ENCODE results near the gene NKD1. TPM values are rescaled to one million over a fixed set of nuclear protein-coding genes. Genes with fewer than 3 reads are reported as not detected.

NKD1 gene
- polyA plus RNA-seq, 1 donor = 11.8 TPM

- DNase-seq = no peak
Measured at GRCh38 chr16:50537533-50538290, 10.5 kb upstream of the NKD1 start.

GRCh38 chr16:50538411-50539052 is 9.7 kb upstream of the NKD1 start:
- no peak for DNase-seq

- no peak for DNase-seq
Measured at GRCh38 chr16:50539053-50539695, 9.0 kb upstream of the NKD1 start.

- DNase-seq = no peak
Measured at GRCh38 chr16:50539822-50540710, 8.1 kb upstream of the NKD1 start.

GRCh38 chr16:50540711-50541007 is 7.5 kb upstream of the NKD1 start:
- DNase-seq = no peak

- DNase-seq = no peak
Measured at GRCh38 chr16:50542703-50543102, 5.5 kb upstream of the NKD1 start.

GRCh38 chr16:50546125-50546524 is 2.1 kb upstream of the NKD1 start:
- no peak for DNase-seq

- DNase-seq = peak; percentile 44
Measured at GRCh38 chr16:50547340-50548124, 664 bp upstream of the NKD1 start.

- no peak for DNase-seq
Measured at GRCh38 chr16:50548909-50549560, 839 bp downstream of the NKD1 start.

- DNase-seq = no peak
Measured at GRCh38 chr16:50549561-50549915, 1.3 kb downstream of the NKD1 start.

GRCh38 chr16:50550035-50550434 is 1.8 kb downstream of the NKD1 start:
- no peak for DNase-seq

- no peak for DNase-seq
Measured at GRCh38 chr16:50550866-50551641, 2.9 kb downstream of the NKD1 start.

GRCh38 chr16:50552476-50553101 is 4.4 kb downstream of the NKD1 start:
- no peak for DNase-seq

GRCh38 chr16:50553182-50553710 is 5.0 kb downstream of the NKD1 start:
- DNase-seq = no peak

- DNase-seq = no peak
Measured at GRCh38 chr16:50553731-50554360, 5.7 kb downstream of the NKD1 start.

- DNase-seq = no peak
Measured at GRCh38 chr16:50555269-50555875, 7.2 kb downstream of the NKD1 start.

GRCh38 chr16:50555952-50556673 is 7.9 kb downstream of the NKD1 start:
- DNase-seq = no peak

GRCh38 chr16:50557046-50557445 is 8.8 kb downstream of the NKD1 start:
- no peak for DNase-seq

Measured in left kidney (tissue), 2 donors.